GM06990 (cell line): Measurements from ENCODE around the gene FAM76B.

ENCODE experiments used
- DNase-seq: peaks from one replicate; pipeline ENCODE4 v3.0.0-alpha.2; 2011; ENCODE audit not compliant: insufficient read length; ENCODE audit errors: extremely low read depth
- H3K27me3 ChIP-seq: replicated peaks from 2 replicates; pipeline ENCODE4 v1.6.0; 2011; ENCODE audit warnings: low read length; ENCODE audit not compliant: control insufficient read depth, insufficient read depth
- H3K36me3 ChIP-seq: 2 replicates; pipeline ENCODE4 v1.5.1; 2011; ENCODE audit warnings: low read length; ENCODE audit not compliant: control insufficient read depth, insufficient read depth
- H3K4me3 ChIP-seq: replicated peaks from 2 replicates; pipeline ENCODE4 v1.5.1; 2011; ENCODE audit warnings: low read depth, mild to moderate bottlenecking, control low read depth, low read length
- CTCF ChIP-seq: IDR thresholded peaks from 2 replicates; pipeline ENCODE4 v1.5.1; 2011; ENCODE audit warnings: low read length, control low read depth, mild to moderate bottlenecking, inconsistent platforms; ENCODE audit not compliant: insufficient read depth, poor library complexity, severe bottlenecking

FAM76B gene

DNA sequence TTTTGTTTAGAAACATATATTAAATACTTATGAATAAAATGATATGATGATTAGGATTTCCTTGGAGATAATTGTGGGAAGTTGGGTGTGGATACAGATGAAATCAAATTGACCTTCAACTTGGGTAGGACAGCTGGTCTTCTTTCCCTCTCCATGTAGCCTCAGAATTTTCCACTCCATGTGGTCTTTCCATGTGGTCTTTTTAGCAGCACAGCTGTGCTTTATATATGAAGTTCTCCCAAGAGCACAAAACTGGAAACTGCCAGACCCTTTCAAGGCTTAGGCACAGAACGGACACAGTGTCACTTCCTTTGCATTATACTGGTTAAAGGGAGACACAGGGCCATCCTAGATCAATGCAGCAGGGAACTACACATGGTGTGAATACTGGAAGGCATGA, 28.6 kb downstream of the FAM76B start:
- Histone ChIP-seq H3K27me3 (no peaks in the 10 kb centered on the region; the same call in 1 of the 2 replicates), H3K36me3 (no peaks in the 10 kb centered on the region), H3K4me3 (no peak overlapping the region)
- no peak for DNase-seq
- TF ChIP-seq CTCF: no peak

DNA sequence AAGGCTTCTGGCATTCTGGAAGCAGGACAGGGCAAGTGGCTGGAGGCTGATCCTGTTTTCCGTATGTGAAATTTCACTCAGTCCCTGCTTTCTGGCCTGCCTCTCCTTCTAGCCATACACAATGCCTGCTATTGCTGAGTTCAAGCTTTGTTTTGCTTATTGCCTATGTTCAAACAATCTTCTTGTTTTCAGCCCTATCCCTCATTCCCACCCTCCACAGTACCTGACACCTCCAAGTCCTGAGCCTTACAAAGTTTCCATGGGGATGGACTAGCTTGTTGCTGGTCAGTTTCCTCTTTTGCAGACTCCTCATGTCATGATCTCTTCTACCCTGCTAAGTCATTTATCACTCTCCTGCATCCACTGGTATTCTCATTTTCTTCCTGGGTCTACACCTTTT, 38.1 kb downstream of the FAM76B start:
- no peak for TF ChIP-seq CTCF
- no peak overlapping the region for H3K4me3 ChIP-seq
- no peaks in the 10 kb centered on the region for H3K36me3 ChIP-seq

GRCh38 chr11:95750101-95750500, 39.5 kb downstream of the FAM76B start:
- Histone ChIP-seq H3K27me3 (no peaks in the 10 kb centered on the region; the same call in 1 of the 2 replicates), H3K36me3 (no peaks in the 10 kb centered on the region), H3K4me3 (no peak overlapping the region)
- no peak for DNase-seq
- TF ChIP-seq CTCF: no peak

More for the DNA sequence above, 38.1 kb downstream of the FAM76B start:
- no peak for DNase-seq
- no peaks in the 10 kb centered on the region; the same call in none of the 2 replicates for H3K27me3 ChIP-seq

GRCh38 chr11:95739108-95739938, 50.3 kb downstream of the FAM76B start:
- no peak for DNase-seq
- TF ChIP-seq CTCF: peak; percentile 36
- Histone ChIP-seq H3K36me3 (no peaks in the 10 kb centered on the region), H3K4me3 (no peak overlapping the region), H3K27me3 (no peaks in the 10 kb centered on the region)

GRCh38 chr11:95736809-95737208, 52.8 kb downstream of the FAM76B start:
- DNase-seq: no peak
- H3K36me3 ChIP-seq: no peaks in the 10 kb centered on the region
- H3K4me3 ChIP-seq: no peak overlapping the region
- TF ChIP-seq CTCF: no peak
- H3K27me3 ChIP-seq: peaks cover 1% of the 10 kb centered on the region; the same call in 1 of the 2 replicates
